B cell (primary cell): ENCODE results near the gene NRN1. TPM values are rescaled to one million over a fixed set of nuclear protein-coding genes. Genes with fewer than 3 reads are reported as not detected.

Experiments used
- ATAC-seq: fragments of 200-7000 bp; cut with Tn5 transposase; one replicate; pipeline ENCODE4 v1.10.0; 2021; ENCODE audit warnings: low read depth, mild to moderate bottlenecking, moderate number of reproducible peaks, moderate library complexity
- CTCF ChIA-PET: fragments of 350-600 bp; sonication (Branson Sonifier 250); formaldehyde crosslinking; loops from one replicate; lab custom pipeline; 2021; ENCODE audit warnings: antibody characterized with exemption, inconsistent platforms; lab: Charles Lee
- POLR2A ChIA-PET: fragments of 350-600 bp; sonication (Branson Sonifier 250); formaldehyde crosslinking; loops from one replicate; lab custom pipeline; 2021; ENCODE audit warnings: antibody characterized with exemption; lab: Charles Lee
- DNase-seq: peaks from one replicate; pipeline ENCODE4 v3.0.0; 2013
- H2AFZ ChIP-seq: 2 replicates; pipeline ENCODE4 v1.6.1; 2012; ENCODE audit warnings: mild to moderate bottlenecking, low read depth, low read length; ENCODE audit not compliant: insufficient read depth, poor library complexity, severe bottlenecking
- H3K27ac ChIP-seq, 2 donors: 1 replicate in 1 of 2; 2 replicates in 1 of 2; pipeline ENCODE4 v1.5.1; 2012 to 2013; ENCODE audit warnings: low read length in 2 of 2, mild to moderate bottlenecking in 2 of 2, moderate library complexity in 1 of 2
- H3K27me3 ChIP-seq, 4 experiments: fragments of 200-600 bp in 1 of 4; sonication (generic) in 1 of 4; replicated peaks in 1 of 4; 1 replicate in 2 of 4; 2 replicates in 2 of 4; pipeline versions ENCODE4 v1.6.1 to v1.7.0; 2013 to 2016; ENCODE audit warnings: low read length in 3 of 4, mild to moderate bottlenecking in 2 of 4, mixed read lengths in 1 of 4, moderate library complexity in 1 of 4; ENCODE audit not compliant: insufficient read depth in 4 of 4, control insufficient read depth in 3 of 4; ENCODE audit errors: control extremely low read depth in 1 of 4
- H3K36me3 ChIP-seq, 2 experiments: replicated peaks in 1 of 2; 1 replicate in 1 of 2; 2 replicates in 1 of 2; pipeline versions ENCODE4 v1.6.1 to v1.7.1; 2013; ENCODE audit warnings: low read length in 1 of 2; ENCODE audit not compliant: insufficient read depth in 2 of 2, control insufficient read depth in 1 of 2; ENCODE audit errors: control extremely low read depth in 1 of 2, extremely low read depth in 1 of 2
- H3K4me1 ChIP-seq, 2 donors: fragments of 200-600 bp in 1 of 2; sonication (generic) in 1 of 2; 1 replicate in 1 of 2; 2 replicates in 1 of 2; pipeline versions ENCODE4 v1.5.1 to v1.6.1; 2013 to 2017; ENCODE audit warnings: low read length in 2 of 2; ENCODE audit not compliant: control insufficient read depth in 2 of 2, insufficient read depth in 2 of 2
- H3K4me2 ChIP-seq: replicated peaks from 2 replicates; pipeline ENCODE3; 2012; ENCODE audit warnings: mild to moderate bottlenecking, low read depth, low read length; ENCODE audit not compliant: poor library complexity, severe bottlenecking
- H3K4me3 ChIP-seq, 5 experiments: fragments of 200-600 bp in 1 of 5; sonication (generic) in 1 of 5; 1 replicate in 3 of 5; 2 replicates in 2 of 5; pipeline versions ENCODE4 v1.5.1 to v1.7.0; 2011 to 2016; ENCODE audit warnings: low read length in 4 of 5, mild to moderate bottlenecking in 4 of 5, low read depth in 2 of 5, control low read depth in 1 of 5, moderate library complexity in 1 of 5; ENCODE audit not compliant: insufficient read depth in 1 of 5; ENCODE audit errors: control extremely low read depth in 1 of 5, extremely low read depth in 1 of 5
- H3K79me2 ChIP-seq: fragments of 200-600 bp; sonication (generic); one replicate; pipeline ENCODE4 v1.6.0; 2016; ENCODE audit warnings: low read length; ENCODE audit not compliant: control insufficient read depth, insufficient read depth
- H3K9ac ChIP-seq: fragments of 200-600 bp; sonication (generic); 2 replicates; pipeline ENCODE4 v1.6.1; 2017; ENCODE audit warnings: mild to moderate bottlenecking, low read length, moderate library complexity
- H3K9me3 ChIP-seq, 3 donors: one replicate each; pipeline versions ENCODE4 v1.6.1 to v1.7.1; 2013; ENCODE audit warnings: low read length in 2 of 3; ENCODE audit not compliant: control insufficient read depth in 2 of 3, insufficient read depth in 1 of 3; ENCODE audit errors: control extremely low read depth in 1 of 3
- H4K20me1 ChIP-seq: 2 replicates; pipeline ENCODE4 v1.6.0; 2012; ENCODE audit warnings: mild to moderate bottlenecking, low read length; ENCODE audit not compliant: insufficient read depth, control insufficient read depth, poor library complexity, severe bottlenecking
- H3K27ac Mint-ChIP-seq: one replicate; pipeline ENCODE4 v1.8.0; 2021; ENCODE audit warnings: mixed read lengths
- H3K27me3 Mint-ChIP-seq: one replicate; pipeline ENCODE4 v1.8.0; 2021; ENCODE audit warnings: mixed read lengths
- H3K4me1 Mint-ChIP-seq: one replicate; pipeline ENCODE4 v1.8.0; 2021; ENCODE audit warnings: mixed read lengths
- H3K4me3 Mint-ChIP-seq: one replicate; pipeline ENCODE4 v1.8.0; 2021; ENCODE audit warnings: mixed read lengths
- H3K9me3 Mint-ChIP-seq: one replicate; pipeline ENCODE4 v1.8.0; 2022; ENCODE audit warnings: mixed read lengths; ENCODE audit not compliant: insufficient read depth
- CTCF ChIP-seq: fragments of 200-600 bp; IDR thresholded peaks from one replicate; pipeline ENCODE4 v1.8.0; 2022; ENCODE audit warnings: antibody characterized with exemption, mild to moderate bottlenecking
- EZH2 ChIP-seq: IDR thresholded peaks from 2 replicates; pipeline ENCODE4 v1.6.1; 2012; ENCODE audit warnings: borderline replicate concordance, low read depth, mild to moderate bottlenecking, moderate library complexity, low read length; ENCODE audit not compliant: insufficient read depth, poor library complexity, severe bottlenecking
- WGBS: methylation state at CpG from one replicate; pipeline ENCODE4 v1.1.5; 2013; ENCODE audit warnings: missing lambda C conversion rate; ENCODE audit not compliant: insufficient coverage; 5-methylcytosine and 5-hydroxymethylcytosine counted together
- intact Hi-C: fragments of 100-400 bp; cut with micrococcal nuclease; formaldehyde crosslinking; loops from one replicate; pipeline ENCODE4 v1.10.0; 2022
- polyA plus RNA-seq: library from polyadenylated mRNA; depleted of rRNA; stranded (reverse); fragments of >200 nt; gene quantifications from 2 replicates; pipeline ENCODE4 v1.2.3, GENCODE V29; 2012
- total RNA-seq, 2 donors: library from RNA; stranded (reverse); fragments of 120-200 nt in 1 of 2; gene quantifications; 1 replicate in 1 of 2; 2 replicates in 1 of 2; pipeline versions ENCODE4 v1.2.3 to v1.2.4, GENCODE V29; 2013 to 2022

NRN1 gene
- total and polyA plus RNA-seq, 2 donors (not counting 1 experiment from before 2014, with no cell fraction given) = 0.51 TPM; not detected in 1

- Histone ChIP-seq H3K27me3 (peaks cover 2 to 91% (median 88%) of the 10 kb centered on the region in 4 experiments), H3K27ac (no peak overlapping the region), H3K4me3 (peak overlapping the region; percentile 45 to 94 (median 58)), H2AFZ (peak overlapping the region; percentile 61), H3K4me1 (peaks cover 53 to 65% of the 10 kb centered on the region in 2 donors), H3K9me3 (peaks cover 2 to 64% (median 31%) of the 10 kb centered on the region in 3 donors), H3K36me3 (no peaks in the 10 kb centered on the region), H4K20me1 (peaks cover 11% of the 10 kb centered on the region), H3K79me2 (no peaks in the 10 kb centered on the region), H3K4me2 (peak overlapping the region; percentile 89), H3K9ac (peak overlapping the region; percentile 66)
- intact Hi-C loops = loop anchor here (1.0 to 5.0 kb wide), 2 partner anchors 525 to 1219 kb away; partner anchors contain the start of gene CDYL
- Mint-ChIP-seq H3K9me3 (peaks cover 12% of the 10 kb centered on the region), H3K4me3 (peak overlapping the region; percentile 90), H3K27ac (peak overlapping the region; percentile 74), H3K27me3 (peaks cover 86% of the 10 kb centered on the region), H3K4me1 (peaks cover 43% of the 10 kb centered on the region)
- POLR2A ChIA-PET = no interaction called here
- 8% methylated on average over 29 of the region's 41 CpGs for WGBS
- no peak for TF ChIP-seq CTCF
- TF ChIP-seq EZH2 = no peak
- peak; percentile 46 for DNase-seq
- no peak for ATAC-seq
- CTCF ChIA-PET = no interaction called here
These were observed 10.6 kb downstream of the NRN1 start for GRCh38 chr6:5995949-5996713.

GRCh38 chr6:5995658-5995948 lies 11.1 kb downstream of the NRN1 start:
- 15% methylated on average over 4 of the region's 10 CpGs for WGBS
- Histone ChIP-seq H3K4me2 (peak overlapping the region; percentile 89), H3K4me1 (peaks cover 53 to 62% of the 10 kb centered on the region in 2 donors), H3K9ac (peak overlapping the region; percentile 66), H3K9me3 (peaks cover 2 to 61% (median 27%) of the 10 kb centered on the region in 3 donors), H3K27ac (no peak overlapping the region), H2AFZ (no peak overlapping the region), H3K27me3 (peaks cover 2 to 88% (median 82%) of the 10 kb centered on the region in 4 experiments), H4K20me1 (peaks cover 11% of the 10 kb centered on the region), H3K36me3 (no peaks in the 10 kb centered on the region), H3K79me2 (no peaks in the 10 kb centered on the region), H3K4me3 (peak overlapping the region in 1 of 5 experiments; percentile 68)
- peaks cover 12% of the 10 kb centered on the region for H3K9me3 Mint-ChIP-seq
- H3K4me3 Mint-ChIP-seq = peak overlapping the region; percentile 90
- ChIA-PET POLR2A (no interaction called here), CTCF (interaction anchor here (1.9 kb wide), 1 partner anchor 551 kb away, joined by 5 read pairs; no protein-coding TSS in a partner anchor)
- peak overlapping the region; percentile 74 for H3K27ac Mint-ChIP-seq
- peaks cover 43% of the 10 kb centered on the region for H3K4me1 Mint-ChIP-seq
- H3K27me3 Mint-ChIP-seq = peaks cover 86% of the 10 kb centered on the region
- no peak for ATAC-seq
- TF ChIP-seq CTCF (no peak), EZH2 (no peak)
- DNase-seq = peak; percentile 58
- intact Hi-C loops = loop anchor here (5.0 kb wide), 1 partner anchor 1218 kb away; the partner anchor contains the start of gene CDYL
